ENCODE results near the gene TMEM91.
"Not testable (repeated sequence)": the region's sequence is repeated elsewhere in the genome, so short reads cannot be mapped to it uniquely, and the experiment has no call there.

TMEM91 gene

DNA sequence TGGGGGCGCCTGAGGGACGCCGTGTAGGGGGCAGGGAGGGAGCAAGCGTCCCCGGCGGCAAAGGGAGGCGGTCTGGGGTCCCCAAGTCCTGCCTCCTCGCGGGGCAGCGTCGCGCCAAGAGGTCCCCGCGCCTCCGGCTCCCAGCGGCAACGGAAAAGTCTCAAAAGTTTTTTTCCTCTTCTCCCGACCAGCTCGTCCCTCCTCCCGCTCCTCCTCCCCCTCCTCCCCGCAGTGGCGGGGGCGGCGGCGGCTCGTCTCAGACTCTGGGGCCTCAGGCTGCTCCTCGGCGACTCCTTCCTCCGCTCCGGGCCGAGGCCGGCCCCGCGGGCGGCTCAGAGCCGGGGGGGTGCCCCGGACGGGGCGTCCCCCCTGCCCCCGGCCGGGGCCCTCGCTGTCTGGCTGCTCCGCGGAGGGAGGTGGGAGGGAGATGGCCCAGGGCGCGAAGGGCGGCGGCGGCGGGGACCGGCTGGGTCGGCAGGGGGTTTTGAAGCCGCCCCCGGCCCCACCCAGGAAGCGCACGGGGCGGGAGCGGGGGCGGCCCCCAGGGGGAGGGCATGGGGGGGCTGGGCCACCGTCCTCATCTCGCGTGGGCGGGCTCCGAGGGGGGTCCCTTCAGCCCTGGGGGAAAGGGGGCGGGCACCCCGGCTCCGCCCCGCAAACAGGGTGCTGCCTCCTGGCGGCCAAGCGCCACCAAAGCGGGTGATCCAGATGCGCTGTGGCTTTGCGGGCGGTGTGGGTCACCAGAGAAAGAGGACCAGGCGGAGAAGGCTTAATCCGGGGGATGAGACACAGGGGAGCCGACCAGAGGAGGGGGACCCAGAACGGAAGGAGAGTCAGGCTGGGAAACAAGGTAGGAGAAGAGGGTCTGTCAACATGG is 22.6 kb upstream of the TMEM91 start, which contains the start of gene TGFB1:
TGFB1 (minus strand) TSS at position 457 of the 877 bp plus-strand sequence. CDS start 878 bp downstream, outside the sequence.
- peak; percentile 89 for DNase-seq

DNA sequence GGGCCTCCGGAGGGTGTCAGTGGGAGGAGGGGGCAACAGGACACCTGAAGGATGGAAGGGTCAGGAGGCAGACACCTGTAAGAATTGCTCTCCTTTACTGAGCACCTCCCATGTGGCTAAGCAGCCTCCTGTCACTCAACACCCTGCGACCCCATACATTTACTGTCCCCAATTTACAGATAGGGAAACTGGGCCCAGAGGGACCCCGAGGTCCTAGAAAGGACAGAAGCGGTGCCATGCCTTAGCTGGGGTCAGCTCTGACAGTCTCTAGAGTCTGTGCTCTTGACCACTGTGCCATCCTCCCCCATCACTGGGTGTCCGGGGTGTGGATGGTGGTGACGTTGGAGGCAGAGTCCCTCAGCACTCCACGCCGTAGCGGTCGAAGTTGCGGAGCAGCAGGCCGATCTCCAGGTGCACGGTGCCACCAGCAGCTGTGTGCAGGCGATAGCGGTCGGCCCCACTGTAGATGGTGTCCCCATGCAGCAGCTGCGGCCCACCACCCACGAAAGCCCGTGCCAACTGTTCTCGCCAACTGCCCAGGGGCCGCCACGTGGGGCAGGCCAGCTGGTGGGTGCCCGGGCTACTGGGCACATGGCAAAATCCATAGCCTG is 21.9 kb upstream of the TMEM91 start:
- DNase-seq, result no peak

DNA sequence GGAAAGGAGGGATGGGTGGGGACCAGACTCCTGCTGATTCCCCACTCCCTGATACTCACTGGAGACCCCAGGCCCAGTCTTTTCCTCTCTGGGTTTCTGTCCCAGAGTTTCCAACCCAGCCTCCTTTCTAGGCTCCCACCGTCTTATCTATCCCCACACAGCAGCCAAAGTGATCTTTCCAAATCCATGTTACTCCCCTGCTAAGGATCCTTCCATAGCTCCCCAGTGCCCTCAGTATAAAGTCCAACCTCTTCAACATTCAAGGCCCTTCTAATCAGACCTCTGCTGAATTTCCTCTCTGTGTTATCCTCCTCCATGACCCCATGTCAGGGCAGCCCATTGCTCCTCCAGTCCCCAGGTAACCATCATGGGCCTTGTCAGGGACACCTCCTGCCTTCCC is 21.3 kb upstream of the TMEM91 start:
- no peak for DNase-seq

DNA sequence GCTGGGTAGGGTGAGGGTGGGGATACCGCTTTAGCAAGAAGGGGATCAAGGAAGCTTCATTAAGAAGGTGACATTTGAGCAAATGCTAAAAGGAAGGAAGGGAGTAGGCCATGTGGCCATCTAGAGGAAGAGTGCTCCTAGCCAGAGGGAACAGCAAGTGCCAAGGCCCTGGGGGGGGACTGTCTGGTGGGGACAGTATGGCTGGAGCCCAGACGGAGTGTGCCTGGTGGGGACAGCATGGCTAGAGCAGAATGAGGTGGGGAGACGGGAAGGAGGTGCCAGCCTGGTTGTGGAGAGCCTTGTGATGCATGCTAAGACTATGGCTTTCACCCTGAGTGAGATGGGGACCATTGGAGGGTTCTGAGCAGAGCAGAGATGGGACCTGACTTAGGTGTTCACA is 20.5 kb upstream of the TMEM91 start:
- DNase-seq, result no peak

DNA sequence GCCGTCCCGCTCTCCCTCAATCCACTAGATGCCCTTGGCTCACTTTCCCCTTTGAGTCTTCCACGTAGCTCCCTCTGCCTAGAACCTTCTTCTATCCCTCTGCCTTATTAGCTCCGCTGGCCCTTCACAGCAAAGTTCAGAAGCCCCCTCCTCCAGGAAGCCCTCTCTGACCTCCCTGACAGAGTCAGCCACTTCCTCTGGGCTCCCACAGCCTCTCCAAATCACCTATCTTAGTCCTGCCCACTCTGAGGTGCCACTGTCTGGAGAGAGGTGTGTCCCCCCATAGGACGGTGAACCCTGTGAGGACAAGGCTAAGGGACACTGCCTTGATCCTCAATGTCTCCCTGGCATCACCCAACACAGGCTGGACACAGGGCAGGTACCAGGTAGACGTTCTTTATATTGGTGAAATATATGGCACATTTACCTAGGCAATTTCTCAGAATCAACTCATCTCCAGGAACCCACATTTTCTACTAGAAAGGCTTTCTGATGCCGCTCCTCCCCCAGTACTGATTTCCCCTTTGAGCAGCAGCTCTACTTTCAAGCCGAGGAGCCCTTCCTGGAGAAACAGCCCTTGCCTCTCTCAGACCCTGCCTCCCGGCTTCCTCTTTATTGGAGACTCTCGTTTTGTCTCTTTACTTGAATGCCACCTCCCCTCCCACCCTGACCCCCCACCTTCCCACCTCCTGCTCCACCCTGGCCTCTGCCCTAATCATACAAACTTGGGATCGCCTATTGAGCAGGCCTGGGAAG is 19.2 kb upstream of the TMEM91 start:
- no peak for DNase-seq

DNA sequence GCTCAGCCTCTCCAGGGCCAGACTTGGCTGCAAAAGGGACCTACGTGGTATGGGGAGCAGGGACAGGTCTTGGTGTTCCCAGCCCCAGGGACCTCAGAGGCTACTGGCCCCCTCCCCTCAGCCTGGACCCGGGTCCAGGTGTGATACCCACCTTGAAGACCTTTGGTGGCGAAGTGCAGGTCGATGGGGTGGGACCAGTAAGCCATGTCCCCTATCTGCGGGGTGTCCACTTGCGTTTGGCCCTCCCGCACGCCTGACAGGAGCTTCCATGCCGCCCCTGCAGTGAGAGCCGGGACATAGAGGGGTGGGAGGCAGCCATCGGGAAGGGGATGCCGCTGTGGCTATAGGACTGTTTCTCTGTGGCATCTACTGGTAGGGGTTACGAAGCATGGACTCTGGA is 18.6 kb upstream of the TMEM91 start:
- no peak for DNase-seq

DNA sequence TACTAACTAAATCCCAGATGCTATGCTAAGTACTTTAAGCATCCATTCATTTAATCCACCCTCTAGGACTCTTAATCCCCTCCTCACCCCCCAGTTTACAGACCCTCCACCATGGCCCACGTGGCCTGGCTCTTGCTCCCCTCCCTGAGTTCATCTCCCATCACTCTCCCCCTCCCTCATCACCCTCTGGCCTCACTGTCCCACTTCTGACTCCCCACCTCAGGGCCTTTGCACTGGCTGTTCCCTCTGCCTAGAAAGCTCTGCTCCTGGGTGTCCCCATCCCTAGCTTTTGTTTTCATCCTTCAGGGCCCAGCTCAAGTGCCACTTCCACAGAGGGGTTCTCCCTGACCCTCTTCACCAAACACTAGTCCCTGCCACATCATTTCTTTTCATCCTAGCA is 16.6 kb upstream of the TMEM91 start:
- no peak for DNase-seq

DNA sequence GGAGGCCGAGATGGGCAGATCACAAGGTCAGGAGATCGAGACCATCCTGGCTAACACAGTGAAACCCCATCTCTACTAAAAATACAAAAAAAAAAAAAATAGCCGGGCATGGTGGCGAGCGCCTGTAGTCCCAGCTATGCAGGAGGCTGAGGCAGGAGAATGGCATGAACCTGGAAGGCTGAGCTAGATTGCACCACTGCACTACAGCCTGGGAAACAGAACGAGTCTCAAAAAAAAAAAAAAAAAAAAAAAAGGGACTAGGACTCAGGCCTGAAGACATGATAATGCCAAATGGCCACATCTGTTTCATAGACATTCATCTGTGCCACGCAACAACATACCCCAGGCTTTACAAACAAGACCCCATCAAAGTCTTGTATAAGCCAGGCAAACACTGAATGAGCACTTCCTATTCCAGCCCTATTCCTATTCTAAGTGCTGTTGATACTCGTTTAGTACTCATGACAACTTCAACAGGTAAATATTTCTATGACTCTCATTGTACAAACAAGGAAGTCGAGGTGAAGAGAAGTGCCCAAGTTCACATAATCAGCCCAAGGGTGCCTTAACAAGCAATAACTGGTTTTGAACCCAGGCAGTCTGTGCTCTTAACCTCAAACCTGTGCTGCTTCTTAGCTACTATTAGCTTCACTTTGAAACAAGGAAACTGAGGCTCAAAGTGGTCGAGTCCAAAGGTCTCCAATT is 14.0 kb upstream of the TMEM91 start:
- DNase-seq, result no peak

DNA sequence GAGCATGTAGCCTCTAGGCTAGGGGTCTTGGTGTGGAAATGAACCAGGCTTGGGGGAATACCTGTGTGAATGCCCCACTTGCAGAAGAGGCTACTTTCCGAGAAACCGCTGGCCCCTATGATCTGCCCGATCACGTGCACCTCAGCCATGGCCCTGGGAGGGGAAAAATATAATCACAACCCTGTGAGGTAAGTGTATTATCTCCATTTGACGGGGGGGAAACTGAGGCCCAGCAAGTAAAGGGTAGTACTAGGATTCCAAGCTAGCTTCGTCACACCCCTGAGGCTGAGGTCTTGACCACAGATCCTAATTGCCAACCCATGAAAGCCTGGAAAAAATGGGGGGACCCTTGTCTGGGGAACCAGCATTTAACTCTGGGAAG is 13.0 kb upstream of the TMEM91 start:
- DNase-seq, result no peak

DNA sequence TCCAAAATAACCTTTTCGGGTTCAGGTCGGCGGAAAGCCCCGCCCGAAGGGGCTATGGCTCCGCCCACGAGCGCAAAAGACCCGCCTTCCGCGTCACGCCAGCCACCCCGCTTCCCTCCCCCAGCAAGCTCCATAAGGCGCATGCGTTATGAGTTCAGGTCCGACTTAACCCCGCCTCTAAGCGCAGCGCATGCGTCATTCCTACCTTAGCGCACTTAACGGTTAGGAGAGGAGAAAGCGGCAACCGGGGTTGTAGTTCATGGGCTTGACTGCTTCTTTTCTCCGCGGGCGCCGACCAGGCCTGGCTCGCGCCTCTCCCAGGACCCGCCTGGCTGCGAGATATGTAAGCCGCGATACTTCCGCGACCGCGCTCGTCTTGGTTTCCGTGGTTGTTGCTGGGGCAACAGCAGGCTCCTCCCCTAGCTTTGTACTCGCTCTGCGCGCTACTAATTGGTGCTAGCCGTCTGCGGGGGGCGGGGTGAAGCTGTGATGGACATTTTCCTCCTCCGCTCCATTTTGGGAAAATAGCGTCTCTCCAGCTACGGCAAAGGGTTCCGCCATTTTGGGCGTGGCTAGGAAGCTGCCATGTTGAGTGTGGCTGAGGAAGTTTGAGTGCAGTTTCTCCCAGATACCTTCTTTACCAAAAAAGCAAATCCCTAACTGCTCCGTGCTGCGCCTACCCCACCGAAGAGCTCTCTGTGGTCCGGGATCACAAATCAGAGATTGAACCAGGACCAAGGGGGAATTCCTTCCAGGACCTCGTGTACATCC is 12.4 kb upstream of the TMEM91 start, which contains the start of gene B9D2:
B9D2 (minus strand) TSS at position 397 of the 771 bp plus-strand sequence. CDS start 630 bp downstream, outside the sequence.
- peak; percentile 97 for DNase-seq

DNA sequence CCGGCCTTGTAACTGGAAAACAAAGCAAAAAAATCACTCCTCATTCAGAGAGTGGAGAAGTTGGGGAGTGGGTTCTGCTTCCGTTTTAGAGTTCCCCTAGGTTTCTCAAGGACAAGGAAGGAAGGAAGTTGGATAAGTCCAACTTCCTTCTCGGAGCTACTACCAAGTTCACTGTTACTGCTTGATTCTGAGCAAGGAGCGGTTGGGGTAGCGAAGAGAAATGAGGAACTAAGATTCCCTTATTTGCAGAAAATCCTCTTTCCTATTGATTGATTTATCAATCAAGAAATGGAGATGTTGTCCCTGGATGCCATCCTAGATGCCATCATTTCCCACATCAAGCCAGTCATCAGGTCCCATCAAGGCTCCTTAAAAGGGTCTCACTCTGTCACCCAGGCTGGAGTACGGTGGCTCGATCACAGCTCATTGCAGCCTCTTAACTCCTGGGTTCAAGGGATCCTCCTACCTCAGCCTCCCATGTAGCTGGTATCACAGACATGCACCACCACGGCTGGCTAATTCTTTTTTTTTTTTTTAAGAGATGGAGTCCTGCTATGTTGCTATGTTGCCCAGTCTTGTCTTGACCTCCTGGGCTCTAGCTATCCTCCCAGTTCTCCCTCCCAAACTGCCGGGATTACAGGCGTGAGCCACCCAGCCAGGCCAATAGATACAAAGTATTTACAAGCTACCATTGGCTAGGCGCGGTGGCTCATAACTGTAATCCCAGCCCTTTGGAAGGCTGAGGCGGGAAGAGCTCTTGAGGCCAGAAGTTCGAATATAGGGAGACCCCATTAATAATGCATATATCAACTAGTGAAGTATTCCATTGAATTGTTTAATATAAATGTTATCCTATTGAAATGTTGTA is 11.6 kb upstream of the TMEM91 start:
- no peak for DNase-seq

DNA sequence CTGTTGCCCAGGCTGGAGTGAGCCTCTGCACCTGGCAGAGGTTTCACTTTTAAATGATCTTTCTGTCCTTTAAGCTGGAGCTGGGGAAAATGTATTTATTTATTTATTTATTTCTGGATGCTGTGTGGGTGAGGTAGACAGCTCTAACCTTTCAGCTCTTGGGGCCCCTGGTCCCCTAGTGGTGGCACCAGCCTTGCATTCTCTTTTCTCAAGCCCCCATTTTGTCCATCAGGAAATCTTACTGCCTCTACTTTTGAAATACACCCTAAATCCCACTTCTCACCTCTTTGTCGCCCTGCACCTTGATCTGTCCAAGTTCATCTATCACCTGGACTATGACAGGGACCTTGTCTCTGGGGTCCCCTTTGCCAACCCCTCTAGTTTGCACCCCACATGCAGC is 10.2 kb upstream of the TMEM91 start:
- no peak for DNase-seq

DNA sequence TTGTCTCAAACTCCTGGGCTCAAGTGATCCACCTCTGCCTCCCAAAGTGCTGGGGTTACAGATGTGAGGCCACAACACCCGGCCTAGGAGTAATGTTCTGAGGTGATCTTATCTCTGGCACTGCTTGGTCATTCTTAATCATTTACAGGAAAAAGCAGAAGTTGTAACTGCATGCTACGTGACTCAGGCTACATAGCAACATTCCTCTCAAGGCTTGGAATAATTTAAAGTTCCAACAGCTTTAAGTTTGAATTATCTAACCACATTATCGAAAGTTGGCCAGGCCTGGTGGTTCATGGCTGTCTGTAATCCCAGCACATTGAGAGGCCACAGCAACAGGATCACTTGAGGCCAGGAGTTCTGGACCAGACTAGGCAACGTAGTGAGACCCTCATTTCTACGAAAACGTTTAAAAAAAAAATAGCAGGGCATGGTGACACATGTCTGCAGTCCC is 8.5 kb upstream of the TMEM91 start:
- no peak for DNase-seq

DNA sequence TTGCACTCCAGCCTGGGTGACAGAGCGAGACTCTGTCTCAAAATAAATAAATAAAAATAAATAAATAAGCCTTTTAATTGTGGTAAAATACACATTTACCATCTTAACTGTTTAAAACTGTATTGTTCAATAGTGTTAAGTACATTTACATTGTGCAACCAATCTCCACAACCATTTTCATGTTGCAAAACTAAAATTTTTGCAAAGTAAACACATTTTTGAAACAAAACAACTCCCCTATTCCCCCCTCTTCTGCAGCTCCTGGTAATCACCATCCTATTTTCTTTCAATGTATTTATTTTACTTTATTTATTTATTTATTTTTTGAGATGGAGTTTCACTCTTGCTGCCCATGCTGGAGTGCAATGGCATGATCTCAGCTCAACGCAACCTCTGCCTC is 6.6 kb upstream of the TMEM91 start:
- no peak for DNase-seq

DNA sequence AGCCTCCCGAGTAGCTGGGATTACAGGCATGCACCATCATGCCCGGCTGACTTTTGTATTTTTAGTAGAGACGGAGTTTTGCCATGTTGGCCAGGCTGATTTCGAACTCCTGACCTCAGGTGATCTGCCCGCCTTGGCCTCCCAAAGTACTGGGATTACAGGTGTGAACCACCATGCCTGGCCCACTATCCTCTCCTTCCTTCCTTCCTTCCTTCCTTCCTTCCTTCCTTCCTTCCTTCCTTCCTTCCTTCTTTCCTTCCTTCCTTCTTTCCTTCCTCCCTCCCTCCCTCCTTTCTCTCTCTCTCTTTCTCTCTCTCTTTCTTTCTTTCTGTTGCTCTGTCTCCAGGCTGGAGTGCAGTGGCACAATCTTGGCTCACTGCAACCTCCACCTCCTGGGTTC is 5.2 kb upstream of the TMEM91 start:
- not testable (repeated sequence) for DNase-seq

DNA sequence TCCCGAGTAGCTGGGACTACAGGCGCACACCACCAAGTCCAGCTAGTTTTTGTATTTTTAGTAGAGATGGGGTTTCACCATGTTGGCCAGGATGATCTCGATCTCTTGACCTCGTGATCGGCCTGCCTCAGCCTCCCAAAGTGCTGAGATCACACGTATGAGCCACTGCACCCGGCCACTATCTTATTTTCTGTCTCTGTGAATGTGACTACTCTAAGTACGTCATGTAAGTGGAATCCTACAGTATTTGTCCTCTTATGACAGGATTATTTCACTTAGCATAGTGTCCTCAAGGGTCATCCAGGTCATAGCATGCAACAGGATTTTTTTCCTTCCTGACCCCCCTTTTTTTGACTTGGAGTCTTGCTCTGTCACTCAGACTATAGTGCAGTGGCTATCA is 4.8 kb upstream of the TMEM91 start:
- no peak for DNase-seq

DNA sequence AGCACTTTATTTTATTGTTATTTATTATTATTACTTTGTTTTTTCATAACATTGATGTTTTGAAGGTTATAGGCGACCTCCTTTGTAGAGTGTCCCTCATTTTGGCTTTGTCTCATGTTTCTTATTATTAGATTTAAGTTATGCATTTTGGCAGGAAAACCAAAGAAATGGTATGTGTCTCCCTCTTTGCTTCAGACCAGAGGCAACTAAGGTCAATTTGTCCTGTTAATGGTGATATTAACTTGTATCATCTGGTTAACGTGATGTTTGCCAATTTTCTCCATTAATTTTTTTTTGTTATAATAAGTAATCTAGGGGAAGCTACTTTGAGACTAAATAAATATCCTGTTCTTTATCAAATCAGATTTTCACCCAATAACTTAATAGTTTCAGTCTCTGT is 3.8 kb upstream of the TMEM91 start:
- DNase-seq, result no peak

DNA sequence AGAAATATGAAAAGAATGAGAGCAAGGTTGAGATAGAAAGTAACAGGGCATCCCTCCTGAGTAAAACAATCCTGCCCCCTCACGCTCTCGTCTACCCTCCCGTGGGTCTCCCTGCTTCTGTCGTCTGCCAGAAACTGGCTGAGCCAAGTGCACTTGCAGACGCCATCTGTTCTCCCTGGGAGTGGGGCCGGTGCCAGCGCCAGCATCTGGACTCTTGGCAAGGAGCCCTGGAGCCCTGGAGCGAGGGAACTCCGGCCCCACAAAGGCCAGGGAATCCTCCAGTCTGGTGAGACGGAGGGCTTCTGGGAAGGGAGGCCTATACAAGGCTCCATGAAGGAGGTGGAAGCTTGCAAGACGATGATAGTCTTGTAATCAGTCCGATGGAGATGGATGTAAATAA is 2.3 kb upstream of the TMEM91 start:
- no peak for DNase-seq

DNA sequence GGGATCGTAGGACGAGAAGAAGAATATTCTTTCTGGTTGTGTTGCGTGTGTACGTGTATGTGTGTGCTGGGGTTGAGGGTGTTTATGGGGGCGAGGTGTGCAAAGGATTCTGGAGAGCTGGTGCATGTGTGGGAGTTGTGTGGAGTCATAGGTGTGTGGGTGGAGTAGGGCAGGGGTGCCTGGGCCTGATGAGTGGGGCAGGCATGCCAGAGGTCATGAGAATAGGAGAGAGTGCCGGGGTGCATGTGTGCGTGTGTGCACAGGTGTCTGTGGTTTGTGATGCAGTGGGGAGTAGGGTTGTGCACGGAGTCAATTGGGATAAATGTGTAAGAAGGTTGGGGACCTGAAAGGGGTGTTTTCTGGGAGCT is 649 bp downstream of the TMEM91 start:
- DNase-seq, result no peak

DNA sequence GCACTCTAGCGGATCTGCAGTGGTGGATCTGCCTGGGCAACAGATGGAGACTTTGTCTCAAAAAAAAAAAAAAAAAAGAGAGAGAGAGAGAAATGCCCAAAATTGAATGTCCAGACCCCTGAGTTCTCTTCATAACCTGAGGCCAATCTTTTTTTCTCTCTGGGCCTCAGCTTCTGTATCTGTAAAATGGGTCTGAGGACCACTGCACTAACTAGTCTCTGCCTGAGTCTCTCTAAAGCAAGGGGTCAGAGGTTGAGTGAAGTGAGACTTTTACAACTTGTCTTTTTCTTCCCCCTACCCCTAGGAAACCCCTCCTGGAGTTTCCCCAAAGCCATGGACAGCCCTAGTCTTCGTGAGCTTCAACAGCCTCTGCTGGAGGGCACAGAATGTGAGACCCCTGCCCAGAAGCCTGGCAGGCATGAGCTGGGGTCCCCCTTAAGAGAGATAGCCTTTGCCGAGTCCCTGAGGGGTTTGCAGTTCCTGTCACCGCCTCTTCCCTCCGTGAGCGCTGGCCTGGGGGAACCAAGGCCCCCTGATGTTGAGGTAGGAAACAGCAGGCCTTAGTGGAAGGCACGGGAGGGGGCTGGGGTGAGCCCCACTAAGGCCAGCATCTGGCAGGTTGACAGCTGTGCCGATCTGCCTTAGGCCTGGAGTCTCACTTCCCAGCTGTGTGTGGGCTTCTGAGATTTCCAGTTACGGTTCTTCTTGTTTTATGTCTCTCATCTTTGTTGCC is 1.8 kb downstream of the TMEM91 start:
- no peak for DNase-seq
